ENCODE measurements around the gene MPI.
"Not testable (repeated sequence)": the region's sequence is repeated elsewhere in the genome, so short reads cannot be mapped to it uniquely, and the experiment has no call there.

- TF ChIP-seq CTCF, GLI4 (tag by site-specific recombination; IDR thresholded peaks at IDR 0.05): not testable (repeated sequence)
- peak; percentile 94 for TF ChIP-seq ZNF121 (tag by site-specific recombination; IDR thresholded peaks at IDR 0.05)
Observed at GRCh38 chr15:74894383-74894782, 4.5 kb downstream of the MPI start.

Measured in HEK293 (cell line).